ENCODE results near the gene MSRB2. TPM values are rescaled to one million over a fixed set of nuclear protein-coding genes. Genes with fewer than 3 reads are reported as not detected.

MSRB2 gene
- total and polyA plus RNA-seq, 2 of the 4 experiments (the other 2 are of a cell fraction) = 10.6 to 20.1 TPM

DNA sequence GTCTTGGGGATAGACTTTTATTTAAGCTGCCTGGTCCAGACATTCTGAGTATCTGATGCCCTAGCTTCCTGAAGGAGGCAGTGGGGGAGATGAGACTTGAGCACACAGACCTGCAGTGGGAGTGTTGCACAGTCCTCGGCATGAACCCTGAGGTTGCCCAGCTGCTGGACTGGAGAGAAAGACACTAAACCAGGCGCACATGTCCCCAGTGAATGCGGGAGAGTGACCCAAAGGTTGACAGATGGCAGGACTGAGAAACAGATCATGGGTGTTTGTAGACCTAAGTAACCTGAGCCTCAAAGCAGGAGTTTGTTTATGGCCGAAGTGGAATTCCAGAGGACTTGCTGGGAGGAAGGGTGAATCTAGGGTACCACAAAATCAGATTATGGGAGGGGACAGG is 15.7 kb upstream of the MSRB2 start:
- Histone ChIP-seq H3K79me1 (ENCODE audit: low read depth in 1 of 2, low read length in 2 of 2) (no peaks in the 10 kb centered on the region), H2AK5ac (ENCODE audit: low read depth, low read length) (no peak overlapping the region), H4K5ac (ENCODE audit: low read depth, low read length) (no peak overlapping the region), H3K27ac (ENCODE audit: insufficient read depth, low read length) (no peak overlapping the region), H2BK120ac (ENCODE audit: low read depth, low read length) (no peak overlapping the region), H2BK20ac (ENCODE audit: low read depth, low read length) (no peak overlapping the region), H4K20me1 (ENCODE audit: insufficient read depth, low read length) (no peaks in the 10 kb centered on the region), H3K27me3 (ENCODE audit: control insufficient read depth, insufficient read depth, low read length) (peaks cover 8% of the 10 kb centered on the region), H2AK9ac (replicated peaks; ENCODE audit: low read depth, low read length, poor library complexity) (no peak overlapping the region), H2BK15ac (ENCODE audit: low read depth, low read length) (no peak overlapping the region), H3K9me3 (ENCODE audit: control insufficient read depth, insufficient read depth, low read length) (no peaks in the 10 kb centered on the region), H3K9ac (ENCODE audit: low read depth, low read length) (no peak overlapping the region), H3K18ac (ENCODE audit: low read depth, low read length) (no peak overlapping the region), H3K36me3 (ENCODE audit: control insufficient read depth, insufficient read depth, low read length) (no peaks in the 10 kb centered on the region), H4K8ac (ENCODE audit: low read depth in 2 of 2, low read length in 2 of 2) (no peak overlapping the region), H2BK5ac (ENCODE audit: low read depth, low read length, poor library complexity, severe bottlenecking) (no peak overlapping the region), H3K4me2 (ENCODE audit: low read depth, low read length) (no peak overlapping the region), H3K4me1 (ENCODE audit: control insufficient read depth, insufficient read depth, low read length) (no peaks in the 10 kb centered on the region), H3K4me3 (ENCODE audit: insufficient read depth, low read depth, low read length) (no peak overlapping the region), H3K56ac (ENCODE audit: extremely low read depth, insufficient read depth, low read length) (0 out of 2 replicates have a peak overlapping the region, but pooled peaks have one; percentile 15), H3K4ac (ENCODE audit: low read depth, low read length) (no peak overlapping the region), H3K9me1 (ENCODE audit: insufficient read depth, low read length) (no peaks in the 10 kb centered on the region), H3K14ac (replicated peaks; ENCODE audit: low read depth, low read length) (no peak overlapping the region), H4K91ac (ENCODE audit: insufficient read depth, low read depth, low read length) (no peak overlapping the region), H3K23ac (ENCODE audit: low read depth, low read length) (no peak overlapping the region), H2AFZ (replicated peaks; ENCODE audit: low read length, poor library complexity) (no peak overlapping the region)
- in situ Hi-C loops (cut with MboI; ENCODE audit: low sequenced_read_pairs) (no loop called here), dilution Hi-C loops (cut with HindIII; ENCODE audit: low sequenced_read_pairs, unreplicated experiment) (no loop called here), intact Hi-C loops (cut with micrococcal nuclease) (no loop called here)
- ChIA-PET CTCF (interaction anchor here (0.8 kb wide), 1 partner anchor 17 kb away, joined by 3 read pairs; no protein-coding TSS in a partner anchor), POLR2A (ENCODE audit: unreplicated experiment) (no interaction called here)
- TF ChIP-seq BHLHE40 (IDR thresholded peaks at IDR 0.05; ENCODE audit: low read depth, low read length) (no peak), FOS (IDR thresholded peaks at IDR 0.05; ENCODE audit: low read depth, low read length) (no peak), NFE2L2 (IDR thresholded peaks at IDR 0.05; ENCODE audit: low read depth, low read length) (no peak), CHD1 (IDR thresholded peaks at IDR 0.05; ENCODE audit: low read depth, low read length) (no peak), RFX5 (IDR thresholded peaks at IDR 0.05; ENCODE audit: low read depth, low read length) (no peak), MAZ (IDR thresholded peaks at IDR 0.05; ENCODE audit: borderline replicate concordance, low read depth, low read length) (no peak), RAD21 (IDR thresholded peaks at IDR 0.05; ENCODE audit: low read length) (no peak), MAFK (IDR thresholded peaks at IDR 0.05; ENCODE audit: low read depth, low read length) (no peak), RCOR1 (IDR thresholded peaks at IDR 0.05; ENCODE audit: insufficient replicate concordance, low read length) (no peak), CEBPB (IDR thresholded peaks at IDR 0.05; ENCODE audit: low read depth, low read length) (no peak), SMC3 (IDR thresholded peaks at IDR 0.05; ENCODE audit: low read depth, low read length) (no peak), MXI1 (IDR thresholded peaks at IDR 0.05; ENCODE audit: borderline replicate concordance, low read depth, low read length) (no peak), POLR2A (IDR thresholded peaks at IDR 0.05; ENCODE audit: low read depth, low read length) (no peak)
- TF ChIP-seq, protein P1, sequence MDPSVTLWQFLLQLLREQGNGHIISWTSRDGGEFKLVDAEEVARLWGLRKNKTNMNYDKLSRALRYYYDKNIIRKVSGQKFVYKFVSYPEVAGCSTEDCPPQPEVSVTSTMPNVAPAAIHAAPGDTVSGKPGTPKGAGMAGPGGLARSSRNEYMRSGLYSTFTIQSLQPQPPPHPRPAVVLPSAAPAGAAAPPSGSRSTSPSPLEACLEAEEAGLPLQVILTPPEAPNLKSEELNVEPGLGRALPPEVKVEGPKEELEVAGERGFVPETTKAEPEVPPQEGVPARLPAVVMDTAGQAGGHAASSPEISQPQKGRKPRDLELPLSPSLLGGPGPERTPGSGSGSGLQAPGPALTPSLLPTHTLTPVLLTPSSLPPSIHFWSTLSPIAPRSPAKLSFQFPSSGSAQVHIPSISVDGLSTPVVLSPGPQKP (IDR thresholded peaks at IDR 0.05; ENCODE audit: borderline replicate concordance, low read depth, low read length) = no peak
- TF ChIP-seq, protein P2, sequence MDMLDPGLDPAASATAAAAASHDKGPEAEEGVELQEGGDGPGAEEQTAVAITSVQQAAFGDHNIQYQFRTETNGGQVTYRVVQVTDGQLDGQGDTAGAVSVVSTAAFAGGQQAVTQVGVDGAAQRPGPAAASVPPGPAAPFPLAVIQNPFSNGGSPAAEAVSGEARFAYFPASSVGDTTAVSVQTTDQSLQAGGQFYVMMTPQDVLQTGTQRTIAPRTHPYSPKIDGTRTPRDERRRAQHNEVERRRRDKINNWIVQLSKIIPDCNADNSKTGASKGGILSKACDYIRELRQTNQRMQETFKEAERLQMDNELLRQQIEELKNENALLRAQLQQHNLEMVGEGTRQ (IDR thresholded peaks at IDR 0.05; ENCODE audit: low read depth, low read length) = no peak
- TF ChIP-seq, protein P3, sequence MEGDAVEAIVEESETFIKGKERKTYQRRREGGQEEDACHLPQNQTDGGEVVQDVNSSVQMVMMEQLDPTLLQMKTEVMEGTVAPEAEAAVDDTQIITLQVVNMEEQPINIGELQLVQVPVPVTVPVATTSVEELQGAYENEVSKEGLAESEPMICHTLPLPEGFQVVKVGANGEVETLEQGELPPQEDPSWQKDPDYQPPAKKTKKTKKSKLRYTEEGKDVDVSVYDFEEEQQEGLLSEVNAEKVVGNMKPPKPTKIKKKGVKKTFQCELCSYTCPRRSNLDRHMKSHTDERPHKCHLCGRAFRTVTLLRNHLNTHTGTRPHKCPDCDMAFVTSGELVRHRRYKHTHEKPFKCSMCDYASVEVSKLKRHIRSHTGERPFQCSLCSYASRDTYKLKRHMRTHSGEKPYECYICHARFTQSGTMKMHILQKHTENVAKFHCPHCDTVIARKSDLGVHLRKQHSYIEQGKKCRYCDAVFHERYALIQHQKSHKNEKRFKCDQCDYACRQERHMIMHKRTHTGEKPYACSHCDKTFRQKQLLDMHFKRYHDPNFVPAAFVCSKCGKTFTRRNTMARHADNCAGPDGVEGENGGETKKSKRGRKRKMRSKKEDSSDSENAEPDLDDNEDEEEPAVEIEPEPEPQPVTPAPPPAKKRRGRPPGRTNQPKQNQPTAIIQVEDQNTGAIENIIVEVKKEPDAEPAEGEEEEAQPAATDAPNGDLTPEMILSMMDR (conservative IDR thresholded peaks at IDR 0.05; ENCODE audit: low read depth, low read length) = no peak
- DNase-seq (no peak), ATAC-seq (ENCODE audit: low read depth) (no peak)
- BruUV-seq (replicated peaks) = no TSS peak
- 34% methylated on average over 3 of the region's 4 CpGs; no CpG with 5 or more reads in 1 of the 2 experiments for WGBS, 2 experiments (ENCODE audit: extremely low coverage in 2 of 2, insufficient read length in 1 of 2)
